ENCODE results near the gene TPT1. TPM values are rescaled to one million over a fixed set of nuclear protein-coding genes. Genes with fewer than 3 reads are reported as not detected.
"Not testable (repeated sequence)": the region's sequence is repeated elsewhere in the genome, so short reads cannot be mapped to it uniquely, and the experiment has no call there.

The TPT1 gene
- total and polyA plus RNA-seq, 3 experiments from 2014 or later: 2,788 to 3,378 (median 3,313) TPM

DNA sequence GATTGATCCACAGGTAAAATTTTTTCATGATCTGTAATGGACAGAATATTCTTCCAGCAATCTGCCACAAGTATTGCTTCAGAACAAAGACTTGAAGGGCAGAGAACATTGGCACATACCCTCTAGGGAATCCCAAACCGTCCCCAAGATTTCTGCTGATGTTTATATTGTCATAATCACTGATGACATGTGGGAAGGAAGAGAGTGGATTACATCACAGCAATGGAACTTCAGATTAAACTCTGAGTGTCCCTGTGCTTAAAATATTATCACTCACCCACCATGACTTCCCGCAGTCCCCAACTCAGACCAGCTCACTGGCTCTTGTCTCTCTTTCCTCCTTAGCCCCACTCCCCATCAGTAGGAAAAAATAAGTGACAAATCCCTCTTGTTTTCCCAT lies 8.5 kb upstream of the TPT1 start:
- H3K27ac ChIP-seq (ENCODE audit: low read depth, low read length): no peak overlapping the region
- H3K9me3 ChIP-seq (ENCODE audit: low read length): no peaks in the 10 kb centered on the region
- no peak overlapping the region for H3K4me3 ChIP-seq (ENCODE audit: low read length)
- DNase-seq: no peak
- H3K9me3 Mint-ChIP-seq: no peaks in the 10 kb centered on the region
- POLR2A ChIA-PET: no interaction called here
- peak overlapping the region in 4 of 8 donors; percentile 54 to 81 (median 66) for H3K27ac Mint-ChIP-seq
- CTCF ChIA-PET: interaction anchor here (1.1 kb wide), 1 partner anchor 20 kb away, joined by 4 read pairs; no protein-coding TSS in a partner anchor
- H3K4me1 ChIP-seq (ENCODE audit: insufficient read depth, low read length): no peaks in the 10 kb centered on the region
- peaks cover 8 to 17% (median 12%) of the 10 kb centered on the region in 3 donors for H3K4me1 Mint-ChIP-seq
- no peaks in the 10 kb centered on the region for H3K27me3 ChIP-seq (ENCODE audit: insufficient read depth, low read length, poor library complexity, severe bottlenecking)
- H3K36me3 ChIP-seq (ENCODE audit: insufficient read depth, low read length): peaks cover 10% of the 10 kb centered on the region
- H3K36me3 Mint-ChIP-seq: peaks cover 0 to 61% (median 14%) of the 10 kb centered on the region in 3 donors
- no peak overlapping the region for H3K4me3 Mint-ChIP-seq
- H3K27me3 Mint-ChIP-seq: no peaks in the 10 kb centered on the region

DNA sequence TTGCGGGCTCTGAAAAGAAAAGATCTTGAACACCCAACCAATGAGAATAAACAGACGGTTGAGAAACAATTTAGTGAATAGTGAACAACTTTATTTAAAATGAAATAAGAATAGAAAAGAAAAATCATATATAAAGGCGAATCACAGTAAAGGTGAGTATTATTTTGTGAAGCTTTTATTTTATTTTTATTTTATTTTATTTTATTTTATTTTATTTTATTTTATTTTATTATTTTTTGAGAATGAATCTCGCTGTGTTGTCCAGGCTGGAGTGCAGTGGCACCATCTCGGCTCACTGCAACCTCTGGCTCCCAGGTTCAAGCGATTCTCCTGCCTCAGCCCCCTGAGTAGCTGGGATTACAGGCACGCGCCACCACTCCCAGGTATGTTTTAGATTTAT lies 3.1 kb upstream of the TPT1 start:
- CTCF ChIA-PET; H3K4me3 ChIP-seq (ENCODE audit: low read length); H3K9me3 Mint-ChIP-seq; POLR2A ChIA-PET; H3K27me3 ChIP-seq (ENCODE audit: insufficient read depth, low read length, poor library complexity, severe bottlenecking); H3K27me3 Mint-ChIP-seq; H3K9me3 ChIP-seq (ENCODE audit: low read length); H3K36me3 ChIP-seq (ENCODE audit: insufficient read depth, low read length); H3K27ac ChIP-seq (ENCODE audit: low read depth, low read length); DNase-seq: not testable (repeated sequence)
- peaks cover 32 to 53% (median 47%) of the 10 kb centered on the region in 3 donors for H3K4me1 Mint-ChIP-seq
- H3K27ac Mint-ChIP-seq: peak overlapping the region in 4 of 8 donors; percentile 10 to 90 (median 33)
- peak overlapping the region in 3 of 7 donors; percentile 35 to 58 (median 44) for H3K4me3 Mint-ChIP-seq
- H3K4me1 ChIP-seq (ENCODE audit: insufficient read depth, low read length): peaks cover 25% of the 10 kb centered on the region
- H3K36me3 Mint-ChIP-seq: peaks cover 9 to 50% (median 16%) of the 10 kb centered on the region in 3 donors

DNA sequence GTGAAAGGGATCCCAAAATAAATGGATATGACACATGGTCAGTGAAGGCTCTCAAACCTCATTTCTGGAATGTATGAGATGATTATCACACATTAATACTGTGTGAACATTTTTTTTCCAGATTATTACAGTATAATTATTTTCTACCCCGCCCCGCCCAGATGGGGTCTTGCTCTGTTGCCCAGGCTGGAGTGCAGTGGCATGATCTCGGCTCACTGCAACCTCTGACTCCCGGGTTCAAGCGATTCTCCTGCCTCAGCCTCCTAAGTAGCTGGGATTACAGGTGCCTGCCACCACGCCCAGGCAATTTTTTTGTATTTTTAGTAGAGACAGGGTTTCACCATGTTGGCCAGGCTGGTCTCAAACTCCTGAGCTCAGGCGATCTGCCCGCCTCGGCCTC lies 2.1 kb upstream of the TPT1 start:
- H3K9me3 ChIP-seq (ENCODE audit: low read length); H3K4me3 ChIP-seq (ENCODE audit: low read length); H3K9me3 Mint-ChIP-seq; H3K27me3 Mint-ChIP-seq; DNase-seq; H3K27me3 ChIP-seq (ENCODE audit: insufficient read depth, low read length, poor library complexity, severe bottlenecking); H3K27ac ChIP-seq (ENCODE audit: low read depth, low read length); POLR2A ChIA-PET: not testable (repeated sequence)
- peak overlapping the region in 1 of 8 donors; percentile 78 for H3K27ac Mint-ChIP-seq
- H3K4me1 Mint-ChIP-seq: peaks cover 42 to 62% (median 56%) of the 10 kb centered on the region in 3 donors
- peaks cover 16 to 55% (median 25%) of the 10 kb centered on the region in 3 donors for H3K36me3 Mint-ChIP-seq
- Histone ChIP-seq H3K36me3 (ENCODE audit: insufficient read depth, low read length) (peaks cover 14% of the 10 kb centered on the region), H3K4me1 (ENCODE audit: insufficient read depth, low read length) (peaks cover 35% of the 10 kb centered on the region)
- H3K4me3 Mint-ChIP-seq: peak overlapping the region in 4 of 7 donors; percentile 45 to 57 (median 54)
- CTCF ChIA-PET: interaction anchor here (4.5 to 4.8 kb wide), 2 partner anchors 25 to 28 kb away, joined by 19 to 30 read pairs; no protein-coding TSS in a partner anchor

DNA sequence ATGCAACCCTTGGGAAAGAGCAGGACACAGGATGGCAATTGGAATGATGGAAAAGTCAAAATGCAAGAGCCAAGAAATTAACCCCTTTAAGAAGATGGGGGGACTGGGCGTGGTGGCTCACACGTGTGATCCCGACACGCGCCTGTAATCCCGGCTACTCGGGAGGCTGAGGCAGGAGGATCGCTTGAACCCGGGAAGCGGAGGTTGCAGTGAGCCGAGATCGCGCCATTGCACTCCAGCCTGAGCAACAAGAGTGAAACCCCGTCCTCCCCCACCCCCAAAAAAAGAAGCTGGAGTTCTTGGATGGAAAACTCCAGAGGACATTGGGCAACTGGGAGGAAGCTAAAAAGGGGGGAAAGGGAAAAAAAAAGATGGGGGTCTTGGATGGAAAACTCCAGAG lies 1.7 kb upstream of the TPT1 start:
- Mint-ChIP-seq H3K4me3 (peak overlapping the region; percentile 27 to 99 (median 98)), H3K36me3 (peaks cover 16 to 57% (median 23%) of the 10 kb centered on the region in 3 donors), H3K27ac (peak overlapping the region in 4 of 8 donors; percentile 78 to 100 (median 94)), H3K4me1 (peaks cover 44 to 63% (median 56%) of the 10 kb centered on the region in 3 donors)
- DNase-seq; H3K4me3 ChIP-seq (ENCODE audit: low read length); H3K9me3 ChIP-seq (ENCODE audit: low read length); H3K9me3 Mint-ChIP-seq; H3K27me3 Mint-ChIP-seq; H3K27me3 ChIP-seq (ENCODE audit: insufficient read depth, low read length, poor library complexity, severe bottlenecking); H3K27ac ChIP-seq (ENCODE audit: low read depth, low read length): not testable (repeated sequence)
- ChIA-PET CTCF (interaction anchor here (4.5 to 4.8 kb wide), 2 partner anchors 25 to 28 kb away, joined by 19 to 30 read pairs; no protein-coding TSS in a partner anchor), POLR2A (interaction anchor here (0.6 to 2.7 kb wide), 2 partner anchors 16 to 25 kb away, joined by 4 to 26 read pairs; no protein-coding TSS in a partner anchor)
- H3K36me3 ChIP-seq (ENCODE audit: insufficient read depth, low read length): peaks cover 17% of the 10 kb centered on the region
- peaks cover 39% of the 10 kb centered on the region for H3K4me1 ChIP-seq (ENCODE audit: insufficient read depth, low read length)

DNA sequence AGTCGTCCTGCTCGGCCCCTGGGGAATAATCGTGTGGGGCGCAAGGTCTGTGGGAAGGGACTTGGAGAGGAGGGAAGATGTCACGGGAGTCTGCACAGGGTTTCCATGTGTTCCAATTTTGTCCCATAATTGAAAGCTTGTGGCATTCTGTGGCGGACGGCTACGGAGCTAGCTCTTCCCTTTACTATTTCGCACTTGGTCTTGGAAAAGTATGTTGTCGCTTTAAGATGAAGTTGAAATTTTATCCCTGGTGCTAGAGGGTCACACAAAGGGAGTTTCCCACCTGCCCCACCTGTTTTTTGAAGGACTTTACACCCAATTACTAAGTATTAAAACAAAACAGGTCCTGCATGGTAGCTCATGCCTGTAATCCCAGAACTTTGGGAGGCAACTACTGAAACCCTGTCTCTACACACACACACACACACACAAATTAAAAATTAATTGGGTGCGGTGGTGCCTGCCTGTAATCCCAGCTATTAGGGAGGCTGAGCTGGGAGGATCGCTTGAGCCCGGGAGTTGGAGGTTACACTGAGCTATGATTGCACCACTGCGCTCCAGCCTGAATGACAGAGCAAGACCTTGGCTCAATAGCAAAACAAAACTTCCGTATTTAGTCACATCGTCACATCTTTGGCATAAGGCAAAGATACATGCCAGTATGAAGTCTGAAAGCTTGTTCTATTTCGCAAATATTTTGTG lies 967 bp upstream of the TPT1 start:
- ChIA-PET CTCF (interaction anchor here (0.8 to 4.8 kb wide), 7 partner anchors 15 to 295 kb away, joined by 3 to 30 read pairs (median 7); no protein-coding TSS in a partner anchor), POLR2A (interaction anchor here (0.6 to 2.7 kb wide), 8 partner anchors 10 to 327 kb away, joined by 3 to 26 read pairs (median 4); partner anchors contain the start of genes COG3 and SLC25A30)
- H3K27me3 Mint-ChIP-seq: peaks cover 0 to 6% of the 10 kb centered on the region in 2 donors
- Histone ChIP-seq H3K4me1 (ENCODE audit: insufficient read depth, low read length) (peaks cover 43% of the 10 kb centered on the region), H3K27me3 (ENCODE audit: insufficient read depth, low read length, poor library complexity, severe bottlenecking) (no peaks in the 10 kb centered on the region), H3K27ac (ENCODE audit: low read depth, low read length) (peak overlapping the region; percentile 91), H3K4me3 (ENCODE audit: low read length) (peak overlapping the region; percentile 94), H3K36me3 (ENCODE audit: insufficient read depth, low read length) (peaks cover 24% of the 10 kb centered on the region), H3K9me3 (ENCODE audit: low read length) (no peaks in the 10 kb centered on the region)
- H3K36me3 Mint-ChIP-seq: peaks cover 16 to 59% (median 28%) of the 10 kb centered on the region in 3 donors
- peak overlapping the region; percentile 95 to 100 (median 98) for H3K4me3 Mint-ChIP-seq
- peaks cover 0 to 4% (median 0%) of the 10 kb centered on the region in 5 donors for H3K9me3 Mint-ChIP-seq
- H3K27ac Mint-ChIP-seq: peak overlapping the region; percentile 78 to 100 (median 98)
- H3K4me1 Mint-ChIP-seq: peaks cover 48 to 65% (median 57%) of the 10 kb centered on the region in 3 donors
- no peak for DNase-seq

DNA sequence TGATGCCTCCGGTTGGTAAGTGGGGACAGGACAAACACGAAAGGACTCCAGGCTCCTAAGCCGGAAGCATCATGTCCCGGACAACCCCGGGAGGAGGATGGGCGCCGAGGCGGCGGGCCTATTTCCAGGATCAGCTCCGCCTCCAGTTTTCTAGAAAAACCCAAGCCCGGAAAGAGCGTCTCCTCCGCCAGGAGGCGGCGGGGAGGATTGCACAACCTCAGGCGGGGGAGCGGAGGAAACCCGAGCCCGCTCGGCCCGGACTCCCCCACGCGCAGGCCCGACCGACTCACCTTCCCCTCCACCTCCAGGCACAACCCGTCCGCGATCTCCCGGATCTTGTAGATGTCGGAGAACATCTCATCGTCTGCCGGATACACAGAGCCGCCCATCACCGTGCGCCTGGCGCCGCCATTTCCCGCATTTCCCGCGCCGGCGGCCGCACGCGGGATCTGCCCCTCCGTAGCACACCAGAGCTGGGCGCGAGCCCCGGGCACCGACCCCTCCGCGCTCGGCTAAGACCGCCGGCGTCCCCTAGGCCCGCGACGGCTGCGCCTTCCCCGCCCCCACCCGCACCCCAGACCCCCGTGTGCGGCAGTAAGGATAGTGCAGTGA lies 455 bp downstream of the TPT1 start:
- H3K9me3 Mint-ChIP-seq: peaks cover 0 to 4% (median 0%) of the 10 kb centered on the region in 5 donors
- peak; percentile 74 to 89 (median 80) for DNase-seq
- Histone ChIP-seq H3K4me3 (ENCODE audit: low read length) (peak overlapping the region; percentile 71), H3K9me3 (ENCODE audit: low read length) (no peaks in the 10 kb centered on the region), H3K4me1 (ENCODE audit: insufficient read depth, low read length) (peaks cover 55% of the 10 kb centered on the region), H3K36me3 (ENCODE audit: insufficient read depth, low read length) (peaks cover 38% of the 10 kb centered on the region), H3K27me3 (ENCODE audit: insufficient read depth, low read length, poor library complexity, severe bottlenecking) (no peaks in the 10 kb centered on the region), H3K27ac (ENCODE audit: low read depth, low read length) (peak overlapping the region; percentile 96)
- ChIA-PET POLR2A (interaction anchor here (0.5 to 2.7 kb wide), 12 partner anchors 11 to 646 kb away, joined by 3 to 26 read pairs (median 4); partner anchors contain the start of genes COG3 and SLC25A30), CTCF (interaction anchor here (0.6 to 4.8 kb wide), 10 partner anchors 9 to 293 kb away, joined by 3 to 30 read pairs (median 6); partner anchors contain the start of gene COG3)
- peak overlapping the region; percentile 95 to 100 (median 98) for H3K4me3 Mint-ChIP-seq
- H3K27ac Mint-ChIP-seq: peak overlapping the region; percentile 78 to 100 (median 100)
- H3K36me3 Mint-ChIP-seq: peaks cover 16 to 66% (median 35%) of the 10 kb centered on the region in 3 donors
- H3K4me1 Mint-ChIP-seq: peaks cover 62 to 79% (median 71%) of the 10 kb centered on the region in 3 donors
- H3K27me3 Mint-ChIP-seq: peaks cover 0 to 6% of the 10 kb centered on the region in 2 donors

DNA sequence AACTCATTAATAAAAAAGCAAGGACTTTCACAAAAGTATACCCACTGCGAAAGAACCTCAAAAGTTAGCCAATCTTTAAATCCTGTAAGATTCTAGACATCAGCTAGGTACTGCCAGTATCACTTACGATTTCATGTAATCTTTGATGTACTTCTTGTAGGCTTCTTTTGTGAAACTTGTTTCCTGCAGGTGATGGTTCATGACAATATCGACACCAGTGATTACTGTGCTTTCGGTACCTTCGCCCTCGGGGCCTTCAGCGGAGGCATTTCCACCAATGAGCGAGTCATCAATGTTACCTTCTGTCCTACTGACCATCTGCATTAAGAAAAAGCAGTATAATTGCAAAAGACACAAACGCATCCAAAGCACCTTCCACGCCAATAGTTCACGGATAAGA lies 1.1 kb downstream of the TPT1 start:
- POLR2A ChIA-PET: interaction anchor here (0.5 to 2.7 kb wide), 10 partner anchors 11 to 646 kb away, joined by 3 to 26 read pairs (median 4); partner anchors contain the start of gene SLC25A30
- Mint-ChIP-seq H3K9me3 (peaks cover 0 to 4% (median 0%) of the 10 kb centered on the region in 5 donors), H3K4me3 (peak overlapping the region; percentile 95 to 100 (median 98)), H3K27me3 (peaks cover 0 to 6% of the 10 kb centered on the region in 2 donors), H3K4me1 (peaks cover 68 to 86% (median 78%) of the 10 kb centered on the region in 3 donors), H3K27ac (peak overlapping the region; percentile 78 to 100 (median 100)), H3K36me3 (peaks cover 16 to 66% (median 37%) of the 10 kb centered on the region in 3 donors)
- no peaks in the 10 kb centered on the region for H3K27me3 ChIP-seq (ENCODE audit: insufficient read depth, low read length, poor library complexity, severe bottlenecking)
- H3K4me3 ChIP-seq (ENCODE audit: low read length): peak overlapping the region; percentile 71
- peak overlapping the region; percentile 96 for H3K27ac ChIP-seq (ENCODE audit: low read depth, low read length)
- CTCF ChIA-PET: interaction anchor here (0.9 to 4.8 kb wide), 7 partner anchors 8 to 293 kb away, joined by 3 to 30 read pairs (median 7); partner anchors contain the start of gene COG3
- H3K36me3 ChIP-seq (ENCODE audit: insufficient read depth, low read length): peaks cover 38% of the 10 kb centered on the region
- H3K9me3 ChIP-seq (ENCODE audit: low read length): no peaks in the 10 kb centered on the region
- peaks cover 61% of the 10 kb centered on the region for H3K4me1 ChIP-seq (ENCODE audit: insufficient read depth, low read length)
- peak in 2 of 5 donors; percentile 32 to 37 for DNase-seq
